Measurements from ENCODE around the gene NOPCHAP1.

Gene NOPCHAP1

DNA sequence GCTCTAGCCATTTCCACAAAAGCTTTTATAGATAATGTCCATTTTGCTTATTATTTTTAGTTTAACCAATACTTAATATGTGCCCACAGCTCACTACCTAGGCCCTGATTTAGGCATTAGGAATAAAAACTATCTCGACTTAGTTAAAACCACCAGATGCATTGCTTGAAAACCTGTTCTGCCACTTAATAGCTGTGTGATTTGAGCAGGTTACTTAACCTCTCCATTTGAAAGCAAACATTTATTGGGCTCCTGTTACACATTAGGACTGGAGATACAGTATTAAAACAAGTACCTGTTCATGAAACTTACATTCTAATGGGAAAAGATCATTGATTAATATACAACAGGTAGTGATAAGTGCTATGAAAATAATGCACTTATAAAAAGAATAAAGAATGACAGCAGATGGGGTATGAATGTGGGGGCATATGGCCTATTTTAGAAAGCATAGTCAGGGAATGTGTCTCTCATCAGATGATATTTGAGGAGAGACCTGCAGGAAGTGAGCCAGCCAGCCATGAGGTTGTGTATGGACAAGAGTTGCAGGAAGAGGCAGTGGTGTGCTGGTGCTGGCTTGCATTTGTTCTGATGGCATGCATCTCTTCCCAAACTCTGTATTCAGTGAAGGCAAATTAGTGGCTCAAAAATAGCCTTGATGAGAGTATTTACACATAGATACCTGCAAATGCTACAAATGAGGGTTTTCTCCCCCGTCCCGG lies 34.3 kb downstream of the NOPCHAP1 start:
- DNase-seq (ENCODE audit: low read depth, low spot score), result no peak

DNA sequence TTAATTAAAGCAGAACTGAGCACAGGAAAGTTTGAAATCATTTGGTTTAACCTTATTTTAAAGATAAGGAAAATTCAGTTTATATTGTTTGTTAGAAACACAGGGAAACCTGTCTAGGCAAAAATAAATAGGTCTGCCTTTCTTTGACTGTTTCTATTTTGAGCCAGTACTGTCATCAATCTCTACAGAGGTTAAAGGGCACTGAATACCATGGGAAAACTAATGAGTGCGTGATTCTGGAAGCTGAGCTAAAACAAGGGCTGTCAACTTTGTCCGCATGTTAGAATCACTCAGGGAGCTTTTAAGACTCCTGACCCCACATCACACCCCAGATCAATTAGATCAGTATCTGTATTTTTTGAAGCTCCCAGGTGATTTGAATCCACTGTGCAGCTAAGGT lies 38.8 kb downstream of the NOPCHAP1 start:
- no peak for DNase-seq (ENCODE audit: low read depth, low spot score)

DNA sequence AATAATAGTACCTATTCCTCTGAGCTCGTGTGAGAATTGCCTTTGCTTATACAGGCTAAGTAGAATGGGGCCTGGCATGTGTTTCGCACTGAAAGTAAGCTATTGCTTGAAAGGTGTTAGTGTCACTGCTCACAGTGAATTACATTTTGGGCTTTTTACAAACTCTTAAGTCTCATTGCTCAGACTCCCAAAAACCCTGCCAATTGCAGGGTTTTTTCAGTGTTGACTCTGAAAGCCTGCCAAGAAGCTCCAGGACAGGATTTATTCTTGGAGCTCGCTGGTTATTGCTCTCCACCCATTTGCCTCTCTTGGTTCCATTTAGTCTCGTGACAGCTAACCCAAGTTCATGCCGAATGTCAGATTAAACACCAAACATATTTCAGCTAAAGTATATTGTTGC lies 39.8 kb downstream of the NOPCHAP1 start:
- DNase-seq (ENCODE audit: low read depth, low spot score), result peak; percentile 18

DNA sequence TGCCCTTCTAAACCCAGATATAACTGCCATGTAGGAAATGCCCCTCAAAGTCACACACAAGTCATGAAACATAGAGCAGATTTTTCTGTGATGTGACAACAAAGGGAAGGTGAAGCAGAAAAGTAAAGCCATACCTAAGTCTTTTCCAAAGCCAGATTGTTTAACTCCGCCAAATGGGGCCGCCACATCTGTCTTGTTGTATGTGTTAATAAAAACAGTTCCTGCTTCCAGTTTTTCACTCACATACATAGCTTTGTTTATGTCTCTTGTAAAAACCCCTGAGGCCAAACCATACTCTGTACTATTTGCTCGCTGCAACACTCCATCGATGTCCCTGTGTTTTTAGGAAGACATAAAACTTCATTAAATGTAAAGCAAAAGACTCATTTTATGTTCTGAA lies 40.3 kb downstream of the NOPCHAP1 start:
- DNase-seq (ENCODE audit: low read depth, low spot score), result no peak

DNA sequence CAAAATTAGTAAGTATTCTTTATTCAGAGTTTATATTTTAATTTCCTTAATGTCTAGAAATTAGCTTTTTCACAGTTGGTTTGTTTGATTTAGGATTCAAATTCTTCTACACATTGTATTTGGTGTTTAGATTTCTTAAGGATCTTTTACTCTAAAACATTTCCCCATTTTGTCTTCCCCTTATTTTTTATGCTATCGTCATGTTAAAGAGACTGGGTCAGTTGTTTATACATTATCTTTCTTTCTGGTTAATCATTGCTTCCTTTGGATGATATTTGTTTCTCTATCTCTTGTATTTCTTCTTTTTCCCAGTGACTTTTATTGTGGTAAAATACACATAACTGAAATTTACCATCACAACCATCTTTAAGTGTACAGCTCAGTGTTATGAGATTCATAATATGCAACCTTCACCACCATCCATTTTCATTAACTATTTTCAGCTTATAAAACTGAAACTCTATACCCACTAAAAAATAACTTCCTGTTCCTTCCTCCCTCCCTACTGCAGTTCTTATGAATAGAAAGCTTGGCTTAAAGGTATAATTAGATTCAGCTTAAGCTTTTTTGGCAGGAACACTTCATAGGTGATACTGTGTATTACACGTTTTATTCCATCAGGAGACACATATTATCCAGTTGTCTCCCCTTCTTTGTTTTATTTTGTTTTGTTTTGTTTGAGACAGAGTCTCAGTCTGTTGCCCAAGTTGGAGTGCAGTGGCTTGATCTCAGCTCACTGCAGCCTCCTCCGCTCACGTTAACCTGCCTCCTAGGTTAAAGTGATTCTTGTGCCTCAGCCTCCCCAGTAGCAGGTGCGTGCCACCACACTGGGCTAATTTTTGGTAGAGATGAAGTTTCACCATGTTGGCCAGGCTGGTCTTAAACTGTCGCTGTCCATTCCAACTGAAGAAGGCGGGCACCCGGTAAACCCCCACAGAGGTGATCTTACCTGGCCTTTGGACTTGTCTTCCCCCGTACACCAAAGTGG lies 45.0 kb downstream of the NOPCHAP1 start:
- no peak for DNase-seq (ENCODE audit: low read depth, low spot score)

DNA sequence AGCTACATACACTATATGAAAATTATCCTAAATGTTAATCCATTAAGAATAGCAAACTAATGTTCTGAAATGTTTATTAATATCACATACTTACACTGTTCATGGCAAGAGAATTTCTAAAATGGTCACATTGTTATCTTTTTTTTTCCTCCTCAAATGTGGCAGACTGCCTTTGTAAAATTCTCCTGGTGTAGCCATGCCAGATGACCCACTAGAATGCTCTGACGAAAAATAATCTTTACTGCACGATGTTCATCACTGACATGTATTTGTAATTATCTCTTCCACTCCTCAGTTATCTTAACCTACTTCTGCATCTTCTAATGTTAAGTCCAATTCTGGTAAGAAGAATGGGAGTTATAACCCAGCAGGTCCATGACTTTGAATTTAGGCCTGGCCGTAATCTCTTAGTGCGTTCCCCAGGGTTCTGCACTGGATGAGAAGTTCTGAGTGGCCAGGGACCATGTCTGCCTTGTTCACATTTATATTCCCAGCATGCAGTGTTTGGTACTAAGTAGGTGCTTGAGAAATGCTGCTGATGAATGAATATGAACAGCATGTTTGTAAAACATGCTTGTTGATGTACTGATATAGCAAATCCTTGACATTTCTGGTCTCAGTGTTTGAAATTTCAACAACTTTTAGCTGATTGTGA lies 46.7 kb downstream of the NOPCHAP1 start:
- no peak for DNase-seq (ENCODE audit: low read depth, low spot score)

DNA sequence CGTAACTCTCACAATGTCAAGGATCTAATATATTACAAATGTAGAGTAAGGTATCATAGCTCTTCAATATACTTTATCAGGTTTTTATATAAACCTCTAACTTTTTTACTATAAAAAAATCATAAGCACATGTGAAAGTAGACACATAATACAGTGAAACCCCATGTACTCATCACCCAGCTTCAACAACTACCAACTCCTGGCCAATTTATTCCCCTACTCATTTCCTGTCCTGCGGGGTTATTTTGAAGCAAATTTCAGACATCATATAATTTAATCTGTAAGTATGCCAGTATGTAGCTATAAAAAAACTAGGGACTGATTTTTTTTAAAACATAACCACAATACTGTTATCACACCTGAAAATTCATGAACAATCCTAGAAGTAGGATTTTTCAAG lies 47.7 kb downstream of the NOPCHAP1 start:
- DNase-seq (ENCODE audit: low read depth, low spot score), result no peak
